Measurements from ENCODE around the gene IPO13. TPM values are rescaled to one million over a fixed set of nuclear protein-coding genes. Genes with fewer than 3 reads are reported as not detected.
A peak's percentile ranks its signal among the peaks of the same experiment; 100 is the strongest.

The IPO13 gene
- total and polyA plus RNA-seq, 10 of the 15 experiments (the other 5 are each of a cell fraction or from before 2014, with no cell fraction given) = 7.1 to 26.6 (median 15.9) TPM

DNA sequence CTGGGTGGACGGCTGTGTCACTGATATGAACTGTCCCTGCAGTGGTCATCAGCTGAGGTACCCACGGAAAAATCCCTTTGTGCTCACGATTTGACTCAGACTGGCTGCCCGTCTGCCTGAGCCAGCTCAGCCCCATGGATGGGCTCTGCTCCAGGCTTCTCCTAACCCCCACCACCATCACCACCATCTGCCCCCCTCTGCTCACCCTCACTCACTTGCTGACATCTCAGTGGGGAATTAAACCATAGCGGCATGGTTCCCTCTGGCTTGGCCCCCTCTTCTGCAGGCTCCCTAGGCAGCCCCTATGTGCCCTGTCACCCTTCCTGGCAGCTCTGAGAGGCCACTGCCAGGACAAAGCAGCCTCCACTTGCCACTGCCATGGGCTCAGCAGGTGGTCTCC is 67.2 kb downstream of the IPO13 start:
- no peak overlapping the region for H3K9ac ChIP-seq (ENCODE audit: control insufficient read depth, insufficient read depth, low read length)

DNA sequence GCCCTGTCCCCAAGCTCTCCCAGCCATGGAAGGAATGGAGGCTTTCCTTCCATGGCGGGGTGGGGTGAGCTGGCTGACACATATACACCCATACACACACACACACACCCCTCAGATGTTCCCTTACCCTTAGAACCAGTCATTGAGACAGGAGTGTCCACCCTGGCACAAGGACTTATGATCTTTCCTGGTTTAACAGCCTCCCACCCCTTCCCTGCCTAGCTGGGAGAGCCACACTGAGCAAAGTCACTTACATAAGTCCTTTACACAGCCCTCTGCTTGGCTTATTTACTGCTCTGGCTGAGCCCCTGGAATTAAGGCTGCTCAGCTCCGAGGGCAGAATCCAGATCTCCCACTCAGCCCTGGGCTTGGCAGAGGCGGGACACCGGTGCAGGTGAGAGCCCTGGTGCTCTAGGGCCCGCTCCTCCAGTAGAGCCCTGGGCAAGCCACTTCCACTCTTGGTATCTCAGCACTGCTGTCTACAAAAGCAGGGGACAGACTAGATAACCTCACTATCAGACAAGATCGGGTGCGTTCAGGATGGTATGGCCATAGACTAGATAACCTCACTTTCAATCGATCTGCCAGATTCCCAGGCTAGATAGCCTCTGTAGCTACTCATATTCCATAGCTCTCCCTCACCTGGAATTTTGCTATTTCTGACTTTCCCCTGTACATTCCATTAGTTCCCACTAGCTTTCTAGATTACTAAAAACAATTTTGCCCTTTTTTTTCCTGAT is 67.8 kb downstream of the IPO13 start:
- CTCF ChIA-PET = interaction anchor here (0.8 to 2.3 kb wide), 4 partner anchors 9 to 34 kb away, joined by 3 to 15 read pairs (median 4); no protein-coding TSS in a partner anchor
- no peak for FAIRE-seq

More for the DNA sequence above, 67.2 kb downstream of the IPO13 start:
- TF ChIP-seq IKZF2 (IDR thresholded peaks at IDR 0.05) = no peak
- TF ChIP-seq YY1 (IDR thresholded peaks at IDR 0.05; ENCODE audit: low read depth, low read length) = no peak
- Histone ChIP-seq H3K4me1 (ENCODE audit: control insufficient read depth, insufficient read depth, low read length) (no peaks in the 10 kb centered on the region), H3K79me2 (ENCODE audit: control insufficient read depth, insufficient read depth, low read length) (no peaks in the 10 kb centered on the region), H2AFZ (ENCODE audit: control insufficient read depth, low read depth, low read length) (no peak overlapping the region), H4K20me1 (ENCODE audit: control insufficient read depth, insufficient read depth) (no peaks in the 10 kb centered on the region), H3K9me3 (replicated peaks; ENCODE audit: control insufficient read depth, insufficient read depth, low read length) (no peaks in the 10 kb centered on the region), H3K27me3 (replicated peaks in 1 of 2; ENCODE audit: control insufficient read depth in 2 of 2, insufficient read depth in 2 of 2, low read length in 1 of 2) (no peaks in the 10 kb centered on the region; a peak in 1 of 4 replicates), H3K36me3 (ENCODE audit: control insufficient read depth in 2 of 2, insufficient read depth in 2 of 2, low read length in 1 of 2) (no peaks in the 10 kb centered on the region), H3K4me2 (ENCODE audit: control insufficient read depth, insufficient read depth) (no peak overlapping the region), H3K27ac (ENCODE audit: control insufficient read depth, insufficient read depth) (no peak overlapping the region), H3K4me3 (no peak overlapping the region)
- ChIA-PET CTCF (interaction anchor here (1.1 to 2.3 kb wide), 3 partner anchors 8 to 79 kb away, joined by 4 to 15 read pairs (median 5); no protein-coding TSS in a partner anchor), RAD21 (ENCODE audit: unreplicated experiment) (interaction anchor here (1.9 kb wide), 1 partner anchor 23 kb away, joined by 5 read pairs; no protein-coding TSS in a partner anchor), SMC1A (ENCODE audit: uncharacterized antibody, unreplicated experiment) (interaction anchor here (0.6 to 1.7 kb wide), 2 partner anchors 9 to 32 kb away, joined by 3 to 5 read pairs; no protein-coding TSS in a partner anchor), POLR2A (no interaction called here)
- DNase-seq (ENCODE audit: low read depth, low spot score) (no peak), ATAC-seq (no peak; the same call in 2 of the 3 replicates), FAIRE-seq (no peak)
- no TSS peak for BruUV-seq (replicated peaks)
- in situ Hi-C loops (cut with MboI) = no loop called here
- intact Hi-C loops (cut with micrococcal nuclease; ENCODE audit: unreplicated experiment) = no loop called here
- WGBS (ENCODE audit: insufficient coverage, insufficient replicate concordance, low lambda C conversion rate, missing lambda C conversion rate) = 26% methylated on average over 5 of the region's 5 CpGs

More for the DNA sequence above, 67.8 kb downstream of the IPO13 start:
- 35% methylated on average over 8 of the region's 8 CpGs for WGBS (ENCODE audit: insufficient coverage, insufficient replicate concordance, low lambda C conversion rate, missing lambda C conversion rate)
- H4K20me1 ChIP-seq (ENCODE audit: control insufficient read depth, insufficient read depth) = no peaks in the 10 kb centered on the region
- no peak overlapping the region for H3K4me2 ChIP-seq (ENCODE audit: control insufficient read depth, insufficient read depth)
- BruUV-seq (replicated peaks) = no TSS peak
- POLR2A ChIA-PET = no interaction called here
- intact Hi-C loops (cut with micrococcal nuclease; ENCODE audit: unreplicated experiment) (no loop called here), in situ Hi-C loops (cut with MboI) (no loop called here)
- no peaks in the 10 kb centered on the region for H3K79me2 ChIP-seq (ENCODE audit: control insufficient read depth, insufficient read depth, low read length)
- DNase-seq (ENCODE audit: low read depth, low spot score) (no peak), ATAC-seq (peak; percentile 21; the same call in 1 of the 3 replicates)
- RAD21 ChIA-PET (ENCODE audit: unreplicated experiment) = interaction anchor here (0.5 kb wide), 1 partner anchor 16 kb away, joined by 3 read pairs; the partner anchor contains the start of gene SLC6A9
- no peaks in the 10 kb centered on the region for H3K9me3 ChIP-seq (replicated peaks; ENCODE audit: control insufficient read depth, insufficient read depth, low read length)
- H3K27ac ChIP-seq (ENCODE audit: control insufficient read depth, insufficient read depth) = no peak overlapping the region
- no peaks in the 10 kb centered on the region for H3K36me3 ChIP-seq (ENCODE audit: control insufficient read depth in 2 of 2, insufficient read depth in 2 of 2, low read length in 1 of 2)
- H3K9ac ChIP-seq (ENCODE audit: control insufficient read depth, insufficient read depth, low read length) = no peak overlapping the region
- H2AFZ ChIP-seq (ENCODE audit: control insufficient read depth, low read depth, low read length) = no peak overlapping the region
- no peak for TF ChIP-seq KLF5 (IDR thresholded peaks at IDR 0.05; ENCODE audit: partially characterized antibody)
- TF ChIP-seq USF2 (IDR thresholded peaks at IDR 0.05; ENCODE audit: borderline replicate concordance, low read depth, low read length) = no peak
- TF ChIP-seq HDGF (IDR thresholded peaks at IDR 0.05) = no peak
- TF ChIP-seq SMARCA5 (IDR thresholded peaks at IDR 0.05) = no peak
- no peak for TF ChIP-seq CHD2 (IDR thresholded peaks at IDR 0.05; ENCODE audit: borderline replicate concordance, low read depth, low read length)
- no peak for TF ChIP-seq BACH1 (IDR thresholded peaks at IDR 0.05; ENCODE audit: borderline replicate concordance)
- no peak for TF ChIP-seq ZNF384 (IDR thresholded peaks at IDR 0.05; ENCODE audit: borderline replicate concordance, low read depth, low read length)
- TF ChIP-seq CREB1 (IDR thresholded peaks at IDR 0.05; ENCODE audit: low read depth) = no peak
- TF ChIP-seq JUND (IDR thresholded peaks at IDR 0.05; ENCODE audit: low read depth, low read length) = no peak
- no peak for TF ChIP-seq POU2F2 (IDR thresholded peaks at IDR 0.05; ENCODE audit: borderline replicate concordance, low read depth, low read length)
- no peak for TF ChIP-seq SIX5 (IDR thresholded peaks at IDR 0.05; ENCODE audit: low read depth, low read length, severe bottlenecking)
- TF ChIP-seq EED (IDR thresholded peaks at IDR 0.05; ENCODE audit: low read depth) = no peak
- TF ChIP-seq IKZF1 (conservative IDR thresholded peaks at IDR 0.05) = no peak
- no peak for TF ChIP-seq SREBF1 (IDR thresholded peaks at IDR 0.05; ENCODE audit: low read length)
- TF ChIP-seq GABPA (IDR thresholded peaks at IDR 0.05; ENCODE audit: low read depth) = no peak
- H3K4me3 ChIP-seq = no peak overlapping the region
- SMC1A ChIA-PET (ENCODE audit: uncharacterized antibody, unreplicated experiment) = interaction anchor here (0.6 to 1.7 kb wide), 3 partner anchors 9 to 66 kb away, joined by 3 to 5 read pairs (median 3); no protein-coding TSS in a partner anchor
- no peaks in the 10 kb centered on the region for H3K4me1 ChIP-seq (ENCODE audit: control insufficient read depth, insufficient read depth, low read length)
- no peaks in the 10 kb centered on the region; a peak in 1 of 4 replicates for H3K27me3 ChIP-seq (replicated peaks in 1 of 2; ENCODE audit: control insufficient read depth in 2 of 2, insufficient read depth in 2 of 2, low read length in 1 of 2)

All from GM12878 (cell line).